PC-3 (cell line): Measurements from ENCODE around the gene CEBPA. TPM values are rescaled to one million over a fixed set of nuclear protein-coding genes. Genes with fewer than 3 reads are reported as not detected.

Source experiments
- ATAC-seq: fragments of 200-7000 bp; cut with Tn5 transposase; 2 replicates; pipeline ENCODE4 v1.9.1; 2020; ENCODE audit warnings: mild to moderate bottlenecking, moderate library complexity
- BruUV-seq: library from RNA; stranded (reverse); fragments of 400-500 nt; replicated peaks from 2 replicates; lab custom pipeline; 2021; lab: Mats Ljungman, UMichigan
- CTCF ChIA-PET: fragments of 300-600 bp; sonication (Branson Sonifier 250); formaldehyde crosslinking; loops from one replicate; lab custom pipeline; 2022; ENCODE audit warnings: antibody characterized with exemption; lab: Charles Lee
- POLR2A ChIA-PET: fragments of 300-600 bp; sonication (Branson Sonifier 250); formaldehyde crosslinking; loops from one replicate; lab custom pipeline; 2022; ENCODE audit warnings: antibody characterized with exemption; ENCODE audit not compliant: unreplicated experiment; lab: Charles Lee
- DNase-seq: peaks from one replicate; pipeline ENCODE4 v3.0.0-alpha.2; 2015
- H2AFZ ChIP-seq: fragments of 300-600 bp; sonication (generic); 2 replicates; pipeline ENCODE4 v1.6.0; 2016; ENCODE audit warnings: antibody characterized with exemption, low read length
- H3F3A ChIP-seq: fragments of 300-600 bp; sonication (generic); one replicate; pipeline ENCODE4 v1.6.0; 2017; ENCODE audit warnings: antibody characterized with exemption, low read length, control low read depth, mild to moderate bottlenecking; ENCODE audit not compliant: unreplicated experiment
- H3K27ac ChIP-seq: fragments of 300-600 bp; sonication (generic); 2 replicates; pipeline ENCODE4 v1.5.1; 2016; ENCODE audit warnings: mild to moderate bottlenecking, low read length
- H3K27me3 ChIP-seq: fragments of 300-600 bp; sonication (generic); 2 replicates; pipeline ENCODE4 v1.6.1; 2016; ENCODE audit warnings: low read length, mixed read lengths
- H3K36me3 ChIP-seq: fragments of 300-600 bp; sonication (generic); 2 replicates; pipeline ENCODE4 v1.6.1; 2016; ENCODE audit warnings: low read depth, mixed run types, low read length, mixed read lengths
- H3K4me1 ChIP-seq: fragments of 300-600 bp; sonication (generic); 2 replicates; pipeline ENCODE4 v1.5.1; 2016; ENCODE audit warnings: low read length; ENCODE audit not compliant: insufficient read depth
- H3K4me2 ChIP-seq: fragments of 300-600 bp; sonication (generic); 2 replicates; pipeline ENCODE4 v1.6.0; 2016; ENCODE audit warnings: low read length
- H3K4me3 ChIP-seq: fragments of 300-600 bp; sonication (generic); 2 replicates; pipeline ENCODE4 v1.5.1; 2016; ENCODE audit warnings: mild to moderate bottlenecking, low read length, mixed read lengths
- H3K79me2 ChIP-seq: fragments of 300-600 bp; sonication (generic); 2 replicates; pipeline ENCODE4 v1.6.1; 2017; ENCODE audit warnings: low read length, mixed read lengths
- H3K9ac ChIP-seq: fragments of 300-600 bp; sonication (generic); 2 replicates; pipeline ENCODE4 v1.6.0; 2016; ENCODE audit warnings: mild to moderate bottlenecking, low read length
- H3K9me2 ChIP-seq: fragments of 300-600 bp; sonication (generic); replicated peaks from 2 replicates; pipeline ENCODE4 v1.6.1; 2016; ENCODE audit warnings: mixed run types, low read length, mixed read lengths
- H3K9me3 ChIP-seq: fragments of 300-600 bp; sonication (generic); 2 replicates; pipeline ENCODE4 v1.6.1; 2016; ENCODE audit warnings: low read length, mixed read lengths
- H4K20me1 ChIP-seq: fragments of 300-600 bp; sonication (generic); 2 replicates; pipeline ENCODE4 v1.6.1; 2016; ENCODE audit warnings: low read length, mixed read lengths
- CTCF ChIP-seq: fragments of 300-600 bp; sonication (generic); conservative IDR thresholded peaks from 2 replicates; pipeline ENCODE4 v1.5.1; 2017; ENCODE audit warnings: antibody characterized with exemption, low read depth, mild to moderate bottlenecking, low read length
- EZH2 ChIP-seq: fragments of 300-600 bp; sonication (generic); IDR thresholded peaks from one replicate; pipeline ENCODE4 v1.6.1; 2017; ENCODE audit warnings: antibody characterized with exemption, mild to moderate bottlenecking, low read length; ENCODE audit not compliant: unreplicated experiment
- EZH2phosphoT487 ChIP-seq: fragments of 300-600 bp; sonication (generic); IDR thresholded peaks from 2 replicates; pipeline ENCODE4 v1.6.1; 2018; ENCODE audit warnings: mild to moderate bottlenecking, antibody characterized with exemption, low read length, borderline replicate concordance
- intact Hi-C: fragments of 100-400 bp; cut with micrococcal nuclease; formaldehyde crosslinking; loops from 2 replicates; pipeline ENCODE4 v1.9.0; 2023
- total RNA-seq: library from RNA; depleted of rRNA; stranded (reverse); fragments of >200 nt; gene quantifications from 2 replicates; pipeline ENCODE4 v1.2.3, GENCODE V29; 2014

The CEBPA gene
- total RNA-seq, 1 experiment from 2014 or later = 2.9 TPM

GRCh38 chr19:33287438-33287837 is 14.9 kb downstream of the CEBPA start:
- DNase-seq (no peak), ATAC-seq (no peak)
- Histone ChIP-seq H3K27me3 (no peaks in the 10 kb centered on the region), H3K9ac (no peak overlapping the region), H4K20me1 (no peaks in the 10 kb centered on the region), H3K36me3 (no peaks in the 10 kb centered on the region), H3K4me1 (peaks cover 30% of the 10 kb centered on the region), H3K9me3 (no peaks in the 10 kb centered on the region), H3K79me2 (no peaks in the 10 kb centered on the region), H2AFZ (no peak overlapping the region), H3K9me2 (no peaks in the 10 kb centered on the region), H3K4me2 (no peak overlapping the region), H3K27ac (no peak overlapping the region), H3F3A (no peaks in the 10 kb centered on the region), H3K4me3 (no peak overlapping the region)
- POLR2A ChIA-PET = no interaction called here
- TF ChIP-seq EZH2 (no peak), CTCF (no peak), EZH2phosphoT487 (no peak)
- CTCF ChIA-PET = no interaction called here
- BruUV-seq = no TSS peak
- intact Hi-C loops = no loop called here

GRCh38 chr19:33286899-33287298 is 15.4 kb downstream of the CEBPA start:
- Histone ChIP-seq H3K27me3 (no peaks in the 10 kb centered on the region), H3K4me3 (no peak overlapping the region), H3K4me1 (peaks cover 30% of the 10 kb centered on the region), H3F3A (no peaks in the 10 kb centered on the region), H3K36me3 (no peaks in the 10 kb centered on the region), H4K20me1 (no peaks in the 10 kb centered on the region), H3K27ac (no peak overlapping the region), H2AFZ (no peak overlapping the region), H3K9me3 (no peaks in the 10 kb centered on the region), H3K9ac (no peak overlapping the region), H3K9me2 (no peaks in the 10 kb centered on the region), H3K4me2 (no peak overlapping the region), H3K79me2 (no peaks in the 10 kb centered on the region)
- intact Hi-C loops = no loop called here
- ChIA-PET CTCF (interaction anchor here (0.5 kb wide), 1 partner anchor 101 kb away, joined by 4 read pairs; no protein-coding TSS in a partner anchor), POLR2A (no interaction called here)
- TF ChIP-seq EZH2 (no peak), EZH2phosphoT487 (no peak), CTCF (no peak)
- ATAC-seq (no peak), DNase-seq (no peak)
- BruUV-seq = no TSS peak

GRCh38 chr19:33285441-33285927 is 16.9 kb downstream of the CEBPA start:
- ATAC-seq = no peak
- DNase-seq = no peak
- Histone ChIP-seq H3K9ac (no peak overlapping the region), H3K4me2 (no peak overlapping the region), H3K4me3 (no peak overlapping the region), H3K36me3 (no peaks in the 10 kb centered on the region), H3K27me3 (no peaks in the 10 kb centered on the region), H3K4me1 (peaks cover 23% of the 10 kb centered on the region), H3F3A (no peaks in the 10 kb centered on the region), H2AFZ (no peak overlapping the region), H3K9me2 (no peaks in the 10 kb centered on the region), H3K79me2 (no peaks in the 10 kb centered on the region), H4K20me1 (no peaks in the 10 kb centered on the region), H3K9me3 (no peaks in the 10 kb centered on the region), H3K27ac (no peak overlapping the region)
- intact Hi-C loops = no loop called here
- TF ChIP-seq CTCF = no peak
- no peak for TF ChIP-seq EZH2phosphoT487
- TF ChIP-seq EZH2 = no peak
- CTCF ChIA-PET = no interaction called here
- POLR2A ChIA-PET = no interaction called here
- no TSS peak for BruUV-seq
